Measurements from ENCODE around the gene NUP133. TPM values are rescaled to one million over a fixed set of nuclear protein-coding genes. Genes with fewer than 3 reads are reported as not detected.
A peak's percentile ranks its signal among the peaks of the same experiment; 100 is the strongest.

NUP133 gene
- total and polyA plus RNA-seq, 10 of the 15 experiments (the other 5 are each of a cell fraction or from before 2014, with no cell fraction given): 10.9 to 45.4 (median 29.2) TPM

GRCh38 chr1:229508823-229509337, 739 bp upstream of the NUP133 start:
- TF ChIP-seq IRF3 (IDR thresholded peaks at IDR 0.05) (no peak), PBX3 (IDR thresholded peaks at IDR 0.05; ENCODE audit: insufficient replicate concordance, low read depth, low read length) (no peak)
- H4K20me1 ChIP-seq (ENCODE audit: control insufficient read depth, insufficient read depth): no peaks in the 10 kb centered on the region
- H3K27me3 ChIP-seq (replicated peaks in 1 of 2; ENCODE audit: control insufficient read depth in 2 of 2, insufficient read depth in 2 of 2, low read length in 1 of 2): no peaks in the 10 kb centered on the region
- H3K4me2 ChIP-seq (ENCODE audit: control insufficient read depth, insufficient read depth): peak overlapping the region; percentile 84
- intact Hi-C loops (cut with micrococcal nuclease; ENCODE audit: unreplicated experiment) (no loop called here), in situ Hi-C loops (cut with MboI) (no loop called here)
- H3K79me2 ChIP-seq (ENCODE audit: control insufficient read depth, insufficient read depth, low read length): peaks cover 22% of the 10 kb centered on the region
- DNase-seq (ENCODE audit: low read depth, low spot score): no peak
- RAD21 ChIA-PET (ENCODE audit: unreplicated experiment): interaction anchor here (0.7 to 1.8 kb wide), 7 partner anchors 27 to 797 kb away, joined by 3 to 9 read pairs (median 4); partner anchors contain the start of genes ABCB10 and CCSAP
- no peaks in the 10 kb centered on the region; a peak in 1 of 4 replicates for H3K36me3 ChIP-seq (ENCODE audit: control insufficient read depth in 2 of 2, insufficient read depth in 2 of 2, low read length in 1 of 2)
- POLR2A ChIA-PET: interaction anchor here (0.9 to 1.2 kb wide), 6 partner anchors 14 to 254 kb away, joined by 3 to 4 read pairs (median 3); partner anchors contain the start of gene ABCB10
- FAIRE-seq: no peak
- peak overlapping the region; percentile 96 for H3K9ac ChIP-seq (ENCODE audit: control insufficient read depth, insufficient read depth, low read length)
- CTCF ChIA-PET: interaction anchor here (0.9 to 3.8 kb wide), 10 partner anchors 10 to 250 kb away, joined by 3 to 21 read pairs (median 6); partner anchors contain the start of gene ABCB10
- ATAC-seq: peak; percentile 7; the same call in 1 of the 3 replicates
- H2AFZ ChIP-seq (ENCODE audit: control insufficient read depth, low read depth, low read length): peak overlapping the region; percentile 97
- SMC1A ChIA-PET (ENCODE audit: uncharacterized antibody, unreplicated experiment): interaction anchor here (0.5 to 1.8 kb wide), 8 partner anchors 13 to 120 kb away, joined by 3 to 7 read pairs (median 4); no protein-coding TSS in a partner anchor
- BruUV-seq (replicated peaks): no TSS peak
- 94% methylated on average over 7 of the region's 7 CpGs for WGBS (ENCODE audit: insufficient coverage, insufficient replicate concordance, low lambda C conversion rate, missing lambda C conversion rate)
- H3K4me1 ChIP-seq (ENCODE audit: control insufficient read depth, insufficient read depth, low read length): peaks cover 9% of the 10 kb centered on the region
- peak overlapping the region; percentile 83 for H3K27ac ChIP-seq (ENCODE audit: control insufficient read depth, insufficient read depth)
- H3K4me3 ChIP-seq: peak overlapping the region; percentile 93
- no peaks in the 10 kb centered on the region for H3K9me3 ChIP-seq (replicated peaks; ENCODE audit: control insufficient read depth, insufficient read depth, low read length)
